Upper lobe of right lung (tissue), 1 donor: Measurements from ENCODE around the gene PICK1. TPM values are rescaled to one million over a fixed set of nuclear protein-coding genes. Genes with fewer than 3 reads are reported as not detected.

ENCODE experiments used
- ATAC-seq: fragments of 200-7000 bp; cut with Tn5 transposase; one replicate; pipeline ENCODE4 v1.9.1; 2020; ENCODE audit warnings: mild to moderate bottlenecking, moderate library complexity
- DNase-seq: peaks from one replicate; pipeline ENCODE4 v3.0.0-alpha.2; 2020
- H3K27ac ChIP-seq: fragments of 200-600 bp; one replicate; pipeline ENCODE4 v1.8.0; 2022
- H3K27me3 ChIP-seq: fragments of 200-600 bp; one replicate; pipeline ENCODE4 v1.8.0; 2022; ENCODE audit warnings: mild to moderate bottlenecking
- H3K36me3 ChIP-seq: fragments of 200-600 bp; one replicate; pipeline ENCODE4 v1.8.0; 2022
- H3K4me1 ChIP-seq: fragments of 200-600 bp; one replicate; pipeline ENCODE4 v1.8.0; 2022
- H3K4me3 ChIP-seq: fragments of 200-600 bp; one replicate; pipeline ENCODE4 v1.8.0; 2022; ENCODE audit warnings: mild to moderate bottlenecking
- H3K9me3 ChIP-seq: fragments of 200-600 bp; one replicate; pipeline ENCODE4 v1.8.0; 2022
- intact Hi-C: fragments of 100-400 bp; cut with DNase I; formaldehyde crosslinking; loops from one replicate; pipeline ENCODE4 v1.11.0; 2022
- total RNA-seq: library from RNA; stranded (reverse); fragmentation: NEBNext Ultra II Directional; extraction: Animal tissue kit (Norgen Biotek cat#: 25700); gene quantifications from one replicate; pipeline ENCODE4 v1.2.1, GENCODE V29; 2021
- TF ChIP-seq, protein P1 (sequence below): fragments of 200-600 bp; IDR thresholded peaks from one replicate; pipeline ENCODE4 v1.8.0; 2022; ENCODE audit warnings: antibody characterized with exemption
- donor health status: DM: no; HTN: yes; CAD: no; lungs with severe emphysema.

The PICK1 gene
- total RNA-seq, 1 donor from 2014 or later = 31.8 TPM

DNA sequence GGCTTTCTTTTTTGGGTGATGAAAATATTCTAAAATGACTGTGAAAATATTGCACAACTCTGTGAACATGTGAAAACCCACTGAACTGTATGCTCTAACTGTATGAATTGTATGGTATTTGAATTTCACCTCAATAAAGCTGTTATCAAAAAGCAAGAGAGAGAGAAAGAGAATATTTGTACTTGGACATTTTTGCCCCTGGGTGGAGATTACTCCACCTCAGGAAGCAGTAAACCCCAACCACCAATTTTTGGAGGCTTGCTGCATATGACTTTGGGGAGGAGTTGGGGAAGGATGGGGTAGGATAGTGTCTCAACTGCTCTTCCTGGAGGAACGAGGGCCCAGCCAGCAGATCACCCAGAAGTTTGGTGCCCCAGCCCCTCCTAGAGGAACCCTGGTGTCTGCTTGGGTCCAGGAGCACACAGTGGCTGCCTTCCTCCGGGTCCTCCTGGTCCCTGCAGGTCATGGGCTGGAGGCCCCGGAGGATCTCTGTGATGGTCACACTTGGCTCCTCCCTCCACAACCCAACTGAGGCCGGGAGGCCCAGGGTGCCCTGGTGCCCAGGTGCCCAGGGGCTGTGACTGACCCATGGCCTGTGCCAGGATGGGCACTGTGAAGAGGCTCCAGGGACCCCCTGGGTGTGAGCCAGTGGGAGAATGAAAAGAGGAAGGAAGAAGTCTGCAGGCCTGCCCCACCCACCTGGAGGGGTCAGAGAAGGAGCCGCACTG lies 15.3 kb upstream of the PICK1 start:
- TF ChIP-seq, protein P1, sequence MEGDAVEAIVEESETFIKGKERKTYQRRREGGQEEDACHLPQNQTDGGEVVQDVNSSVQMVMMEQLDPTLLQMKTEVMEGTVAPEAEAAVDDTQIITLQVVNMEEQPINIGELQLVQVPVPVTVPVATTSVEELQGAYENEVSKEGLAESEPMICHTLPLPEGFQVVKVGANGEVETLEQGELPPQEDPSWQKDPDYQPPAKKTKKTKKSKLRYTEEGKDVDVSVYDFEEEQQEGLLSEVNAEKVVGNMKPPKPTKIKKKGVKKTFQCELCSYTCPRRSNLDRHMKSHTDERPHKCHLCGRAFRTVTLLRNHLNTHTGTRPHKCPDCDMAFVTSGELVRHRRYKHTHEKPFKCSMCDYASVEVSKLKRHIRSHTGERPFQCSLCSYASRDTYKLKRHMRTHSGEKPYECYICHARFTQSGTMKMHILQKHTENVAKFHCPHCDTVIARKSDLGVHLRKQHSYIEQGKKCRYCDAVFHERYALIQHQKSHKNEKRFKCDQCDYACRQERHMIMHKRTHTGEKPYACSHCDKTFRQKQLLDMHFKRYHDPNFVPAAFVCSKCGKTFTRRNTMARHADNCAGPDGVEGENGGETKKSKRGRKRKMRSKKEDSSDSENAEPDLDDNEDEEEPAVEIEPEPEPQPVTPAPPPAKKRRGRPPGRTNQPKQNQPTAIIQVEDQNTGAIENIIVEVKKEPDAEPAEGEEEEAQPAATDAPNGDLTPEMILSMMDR = no peak
- Histone ChIP-seq H3K27me3 (no peaks in the 10 kb centered on the region), H3K27ac (no peak overlapping the region), H3K9me3 (no peaks in the 10 kb centered on the region), H3K4me3 (no peak overlapping the region), H3K36me3 (no peaks in the 10 kb centered on the region), H3K4me1 (peaks cover 4% of the 10 kb centered on the region)
- no peak for DNase-seq
- ATAC-seq = peak; percentile 45
- intact Hi-C loops = no loop called here

DNA sequence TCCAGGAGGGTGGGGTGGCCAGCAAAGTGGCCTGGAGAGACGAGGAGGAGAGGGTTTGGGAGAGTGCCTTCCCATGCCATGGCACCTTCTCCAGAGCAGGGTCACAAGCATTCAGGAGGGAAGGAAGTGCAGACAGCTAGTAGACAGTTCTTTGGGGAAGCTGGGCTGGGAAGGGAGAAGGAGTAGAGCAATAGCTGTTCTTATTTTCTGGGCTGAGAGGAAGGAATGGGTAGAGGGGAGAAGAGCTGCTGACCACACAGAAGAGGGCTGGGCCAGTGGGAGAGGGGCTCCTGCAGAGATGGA lies 14.8 kb upstream of the PICK1 start:
- H3K4me3 ChIP-seq = no peak overlapping the region
- intact Hi-C loops = no loop called here
- H3K9me3 ChIP-seq = no peaks in the 10 kb centered on the region
- H3K27me3 ChIP-seq = no peaks in the 10 kb centered on the region
- no peak overlapping the region for H3K27ac ChIP-seq
- no peaks in the 10 kb centered on the region for H3K36me3 ChIP-seq
- DNase-seq (no peak), ATAC-seq (peak; percentile 41)
- H3K4me1 ChIP-seq = peaks cover 4% of the 10 kb centered on the region
- TF ChIP-seq, protein P1 = no peak

DNA sequence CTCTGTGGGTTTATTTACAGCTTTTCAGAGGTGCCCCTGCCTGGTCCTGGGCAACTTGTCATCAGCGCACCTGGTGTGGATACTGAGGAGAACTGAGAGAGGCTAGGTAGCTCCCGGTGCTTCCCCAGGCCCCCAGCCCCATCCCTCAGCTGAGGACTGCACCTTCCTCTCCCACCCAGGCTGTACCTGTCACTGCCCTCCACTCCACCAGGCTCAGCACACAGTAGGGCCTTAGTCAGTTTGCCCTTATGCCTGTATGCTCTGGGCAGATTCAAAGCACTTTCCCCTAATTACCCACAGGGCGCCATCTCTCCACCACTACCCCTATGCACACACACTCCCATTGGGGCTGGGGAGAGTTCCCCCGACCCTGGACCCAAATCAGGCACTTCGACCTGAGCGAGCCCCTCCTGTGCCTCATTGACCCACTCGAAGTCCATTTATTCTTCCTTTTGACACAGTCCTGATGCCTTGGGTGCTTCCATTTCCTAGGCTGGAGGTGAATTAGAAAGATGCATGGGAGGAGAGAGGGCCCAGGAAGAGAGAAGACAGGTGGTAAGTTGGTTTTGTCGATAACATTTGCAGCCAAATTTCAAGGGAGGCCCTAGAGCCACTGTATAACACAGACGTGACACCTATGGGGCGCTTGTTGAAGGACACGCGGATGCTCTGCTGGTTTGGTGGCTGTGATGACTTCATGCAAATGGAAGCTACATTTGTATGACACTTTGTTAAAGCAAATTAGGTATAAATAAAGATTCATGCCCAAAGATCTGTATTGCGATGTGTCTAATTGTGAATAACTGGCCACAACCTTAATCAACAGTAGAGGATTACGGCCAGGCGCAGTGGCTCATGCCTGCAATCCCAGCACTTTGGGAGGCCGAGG lies 13.8 kb upstream of the PICK1 start:
- no peaks in the 10 kb centered on the region for H3K36me3 ChIP-seq
- TF ChIP-seq, protein P1 = no peak
- H3K27ac ChIP-seq = no peak overlapping the region
- DNase-seq (no peak), ATAC-seq (no peak)
- H3K27me3 ChIP-seq = no peaks in the 10 kb centered on the region
- intact Hi-C loops = no loop called here
- peaks cover 4% of the 10 kb centered on the region for H3K4me1 ChIP-seq
- H3K4me3 ChIP-seq = no peak overlapping the region
- H3K9me3 ChIP-seq = no peaks in the 10 kb centered on the region

DNA sequence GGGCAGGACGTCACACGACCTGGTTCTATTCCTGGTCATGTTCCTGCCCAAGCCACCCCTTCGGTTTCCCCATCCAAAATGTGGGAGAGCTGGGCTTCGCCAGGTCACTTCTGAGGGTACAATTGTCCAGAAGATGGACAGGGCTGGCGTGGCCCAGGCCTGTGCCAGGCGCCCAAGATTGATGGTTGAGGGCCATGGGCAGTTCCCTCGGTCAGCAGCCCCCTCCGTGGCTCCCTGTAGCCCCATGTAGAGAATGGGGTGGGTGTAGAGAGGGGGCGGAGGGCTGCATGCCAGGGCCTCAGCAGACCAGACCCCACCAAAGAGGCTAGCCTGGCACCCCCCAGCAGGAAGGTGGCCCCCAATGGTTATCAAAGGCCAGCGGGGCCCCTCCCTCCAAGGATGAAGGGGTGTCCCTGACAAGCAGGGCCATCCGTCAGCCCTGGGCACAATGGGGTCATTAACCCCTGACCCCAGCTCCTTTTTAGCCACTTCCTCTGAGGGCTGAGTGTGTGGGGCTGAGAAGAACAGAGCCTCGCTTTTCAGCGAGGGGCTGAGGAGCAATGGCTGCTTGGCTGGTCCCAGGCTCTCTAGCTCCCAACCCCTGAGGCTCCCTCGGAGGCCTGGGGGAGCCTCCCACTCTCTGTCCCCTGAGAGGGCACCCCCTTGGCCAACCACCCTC lies 11.0 kb upstream of the PICK1 start:
- DNase-seq = no peak
- no peaks in the 10 kb centered on the region for H3K9me3 ChIP-seq
- no peak for ATAC-seq
- no peaks in the 10 kb centered on the region for H3K36me3 ChIP-seq
- H3K4me3 ChIP-seq = no peak overlapping the region
- H3K27me3 ChIP-seq = no peaks in the 10 kb centered on the region
- H3K27ac ChIP-seq = no peak overlapping the region
- intact Hi-C loops = no loop called here
- TF ChIP-seq, protein P1 = no peak
- H3K4me1 ChIP-seq = peaks cover 4% of the 10 kb centered on the region

DNA sequence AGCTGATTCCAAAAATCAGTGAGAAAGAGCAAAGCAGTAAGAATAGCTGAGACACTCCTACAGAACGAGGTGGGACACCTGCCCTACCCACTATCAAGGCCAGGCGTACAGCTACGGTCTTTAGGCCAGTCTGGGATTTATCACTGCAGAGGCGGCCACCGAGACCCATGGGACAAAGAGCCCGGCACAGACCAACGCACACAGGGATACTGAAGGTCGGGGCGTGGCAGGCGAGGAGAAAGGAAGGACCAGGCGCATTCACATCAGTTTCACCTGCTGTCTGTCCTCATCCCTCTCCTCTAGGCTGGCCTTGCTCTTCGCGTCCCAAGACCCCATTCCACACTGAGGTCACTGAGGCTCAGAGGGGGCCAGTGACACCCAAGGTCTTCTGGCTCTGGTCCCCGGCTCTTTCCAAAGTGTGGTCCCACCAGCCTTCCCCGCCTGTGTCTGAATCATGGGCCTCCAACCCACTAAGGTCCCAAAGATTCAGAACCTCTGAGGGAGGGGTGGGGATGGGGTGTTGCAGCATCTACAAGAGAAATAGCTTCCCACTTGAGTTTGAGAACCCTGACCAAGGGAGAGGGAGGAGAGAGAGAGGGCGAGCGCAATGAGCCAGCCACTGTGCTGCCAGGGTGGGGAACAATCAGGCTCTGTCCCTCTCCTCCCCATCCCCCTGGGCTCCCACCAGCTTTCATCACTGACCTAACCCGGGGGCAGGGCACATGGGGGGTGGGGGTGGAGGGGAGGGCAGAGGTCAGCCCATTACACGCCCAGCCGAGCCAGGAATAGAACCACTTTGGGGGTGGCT lies 7.2 kb upstream of the PICK1 start:
- ATAC-seq (no peak), DNase-seq (no peak)
- Histone ChIP-seq H3K9me3 (no peaks in the 10 kb centered on the region), H3K4me3 (no peak overlapping the region), H3K36me3 (no peaks in the 10 kb centered on the region), H3K4me1 (no peaks in the 10 kb centered on the region), H3K27me3 (no peaks in the 10 kb centered on the region), H3K27ac (no peak overlapping the region)
- intact Hi-C loops = loop anchor here (5.0 kb wide), 1 partner anchor 522 kb away; the partner anchor contains the start of gene DMC1
- TF ChIP-seq, protein P1 = no peak
